OCI-LY7 (cell line): ENCODE results near the gene RUNX1. TPM values are rescaled to one million over a fixed set of nuclear protein-coding genes. Genes with fewer than 3 reads are reported as not detected.

Experiments used
- BruUV-seq: library from RNA; stranded (reverse); fragments of 400-500 nt; replicated peaks from 2 replicates; lab custom pipeline; 2021; lab: Mats Ljungman, UMichigan
- CTCF ChIA-PET: fragments of 300-600 bp; sonication (Branson Sonifier 250); formaldehyde crosslinking; loops from one replicate; lab custom pipeline; 2022; ENCODE audit warnings: antibody characterized with exemption; ENCODE audit not compliant: unreplicated experiment; lab: Charles Lee
- POLR2A ChIA-PET: fragments of 300-600 bp; sonication (Branson Sonifier 250); formaldehyde crosslinking; loops from one replicate; lab custom pipeline; 2022; ENCODE audit warnings: antibody characterized with exemption; lab: Charles Lee
- DNase-seq: peaks from one replicate; pipeline ENCODE4 v3.0.0-alpha.2; 2015; ENCODE audit warnings: low spot score
- H2AFZ ChIP-seq: fragments of 200-600 bp; sonication (generic), shearing (Covaris generic); 2 replicates; pipeline ENCODE4 v1.6.1; 2014; ENCODE audit warnings: mild to moderate bottlenecking, antibody characterized with exemption, low read length, moderate library complexity
- H3K27ac ChIP-seq: fragments of 200-600 bp; sonication (generic); 2 replicates; pipeline ENCODE4 v1.5.1; 2014; ENCODE audit warnings: mixed run types, low read depth, mild to moderate bottlenecking, moderate library complexity, low read length, inconsistent platforms; ENCODE audit not compliant: poor library complexity, severe bottlenecking
- H3K36me3 ChIP-seq: fragments of 200-600 bp; sonication (generic); 2 replicates; pipeline ENCODE4 v1.6.1; 2014; ENCODE audit warnings: mild to moderate bottlenecking, antibody characterized with exemption, low read length, moderate library complexity, mixed read lengths; ENCODE audit not compliant: insufficient read depth
- H3K4me1 ChIP-seq: fragments of 200-600 bp; sonication (generic); 2 replicates; pipeline ENCODE4 v1.5.1; 2014; ENCODE audit warnings: mild to moderate bottlenecking, low read length; ENCODE audit not compliant: insufficient read depth, poor library complexity, severe bottlenecking
- H3K4me2 ChIP-seq: fragments of 200-600 bp; sonication (generic); 2 replicates; pipeline ENCODE4 v1.6.1; 2014; ENCODE audit warnings: mild to moderate bottlenecking, low read length
- H3K4me3 ChIP-seq: fragments of 200-600 bp; sonication (generic); 2 replicates; pipeline ENCODE4 v1.5.1; 2014; ENCODE audit warnings: mild to moderate bottlenecking, low read depth, low read length; ENCODE audit not compliant: poor library complexity, severe bottlenecking
- H3K79me2 ChIP-seq: fragments of 200-600 bp; sonication (generic); 2 replicates; pipeline ENCODE4 v1.6.1; 2016; ENCODE audit warnings: low read depth, mild to moderate bottlenecking, low read length, moderate library complexity, mixed read lengths; ENCODE audit not compliant: insufficient read depth
- H3K9me2 ChIP-seq: fragments of 200-600 bp; sonication (generic); 2 replicates; pipeline ENCODE4 v1.6.1; 2016; ENCODE audit warnings: mild to moderate bottlenecking, low read length, mixed read lengths; ENCODE audit not compliant: insufficient read depth
- H3K9me3 ChIP-seq: fragments of 200-600 bp; sonication (generic); 2 replicates; pipeline ENCODE4 v1.6.1; 2014; ENCODE audit warnings: mild to moderate bottlenecking, mixed run types, low read length, mixed read lengths
- H4K20me1 ChIP-seq: fragments of 200-600 bp; sonication (generic); 2 replicates; pipeline ENCODE4 v1.6.1; 2014; ENCODE audit warnings: mild to moderate bottlenecking, antibody characterized with exemption, low read length, moderate library complexity, mixed read lengths; ENCODE audit not compliant: insufficient read depth
- CTCF ChIP-seq: fragments of 200-600 bp; sonication (generic); conservative IDR thresholded peaks from 2 replicates; pipeline ENCODE4 v1.5.1; 2014; ENCODE audit warnings: mild to moderate bottlenecking, antibody characterized with exemption, low read length, moderate library complexity, mixed read lengths
- EZH2phosphoT487 ChIP-seq: fragments of 200-600 bp; sonication (generic); IDR thresholded peaks from 2 replicates; pipeline ENCODE4 v1.6.1; 2018; ENCODE audit warnings: low read depth, borderline replicate concordance, mild to moderate bottlenecking, mixed run types, antibody characterized with exemption, low read length, moderate library complexity, mixed read lengths
- intact Hi-C: fragments of 100-400 bp; cut with micrococcal nuclease; formaldehyde crosslinking; loops from one replicate; pipeline ENCODE4 v1.10.0; 2022; ENCODE audit not compliant: unreplicated experiment
- total RNA-seq, 2 experiments: library from RNA; depleted of rRNA in 1 of 2; stranded (reverse); fragments of >200 nt in 1 of 2; shearing (Covaris generic) in 1 of 2; gene quantifications; 2 replicates each; pipeline ENCODE4 v1.2.3, GENCODE V29; 2014 to 2022

RUNX1 gene
- total RNA-seq, 2 experiments from 2014 or later, result 30.5 to 40.8 TPM

- Histone ChIP-seq H4K20me1 (peaks cover 10% of the 10 kb centered on the region; the same call in 1 of the 2 replicates), H3K4me2 (no peak overlapping the region), H3K36me3 (peaks cover 88% of the 10 kb centered on the region), H2AFZ (no peak overlapping the region), H3K4me3 (no peak overlapping the region), H3K79me2 (peaks cover 98% of the 10 kb centered on the region), H3K9me2 (no peaks in the 10 kb centered on the region), H3K9me3 (no peaks in the 10 kb centered on the region), H3K27ac (no peak overlapping the region), H3K4me1 (peaks cover 32% of the 10 kb centered on the region)
- ChIA-PET CTCF (no interaction called here), POLR2A (interaction anchor here (0.7 kb wide), 1 partner anchor 394 kb away, joined by 3 read pairs; no protein-coding TSS in a partner anchor)
- DNase-seq, result no peak
- BruUV-seq, result no TSS peak
- TF ChIP-seq CTCF, result no peak
- no peak for TF ChIP-seq EZH2phosphoT487
- intact Hi-C loops, result no loop called here
Measured at GRCh38 chr21:35035116-35035515, 14.0 kb downstream of the RUNX1 start.

- no peaks in the 10 kb centered on the region for H3K9me3 ChIP-seq
- ChIA-PET POLR2A (interaction anchor here (0.5 kb wide), 3 partner anchors 13 to 232 kb away, joined by 3 to 4 read pairs (median 3); no protein-coding TSS in a partner anchor), CTCF (no interaction called here)
- no peak overlapping the region for H3K4me3 ChIP-seq
- no peak overlapping the region for H3K27ac ChIP-seq
- no peaks in the 10 kb centered on the region for H3K9me2 ChIP-seq
- H3K79me2 ChIP-seq, result peaks cover 98% of the 10 kb centered on the region
- no peak overlapping the region for H3K4me2 ChIP-seq
- DNase-seq, result no peak
- H4K20me1 ChIP-seq, result peaks cover 10% of the 10 kb centered on the region; the same call in 1 of the 2 replicates
- TF ChIP-seq EZH2phosphoT487 (no peak), CTCF (no peak)
- no TSS peak for BruUV-seq
- intact Hi-C loops, result no loop called here
- peaks cover 90% of the 10 kb centered on the region for H3K36me3 ChIP-seq
- no peak overlapping the region for H2AFZ ChIP-seq
- peaks cover 33% of the 10 kb centered on the region for H3K4me1 ChIP-seq
Measured at GRCh38 chr21:35034203-35034926, 14.7 kb downstream of the RUNX1 start.
